ENCODE measurements around the gene LRCH4.

The LRCH4 gene

GRCh38 chr7:100604976-100605911 is 19.3 kb upstream of the LRCH4 start:
- no peak for DNase-seq

GRCh38 chr7:100604028-100604975 is 18.4 kb upstream of the LRCH4 start:
- DNase-seq, result peak; percentile 85

GRCh38 chr7:100603726-100604027 is 17.7 kb upstream of the LRCH4 start:
- DNase-seq, result peak; percentile 47

GRCh38 chr7:100602889-100603725 is 17.2 kb upstream of the LRCH4 start:
- DNase-seq, result peak; percentile 97

DNA sequence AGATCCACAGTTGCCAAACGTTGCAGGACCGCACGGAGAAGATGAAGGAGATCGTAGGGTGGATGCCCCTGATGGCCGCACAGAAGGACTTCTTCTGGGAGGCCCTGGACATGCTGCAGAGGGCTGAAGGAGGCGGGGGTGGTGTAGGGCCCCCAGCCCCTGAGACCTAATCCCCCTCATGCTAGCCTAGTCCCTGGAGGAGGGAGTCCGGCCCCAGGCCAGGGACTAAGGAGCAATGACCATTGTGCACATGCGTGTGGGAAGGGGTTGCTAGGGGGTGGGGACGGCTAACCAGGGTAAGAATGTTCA is 14.8 kb upstream of the LRCH4 start:
- DNase-seq, result no peak

DNA sequence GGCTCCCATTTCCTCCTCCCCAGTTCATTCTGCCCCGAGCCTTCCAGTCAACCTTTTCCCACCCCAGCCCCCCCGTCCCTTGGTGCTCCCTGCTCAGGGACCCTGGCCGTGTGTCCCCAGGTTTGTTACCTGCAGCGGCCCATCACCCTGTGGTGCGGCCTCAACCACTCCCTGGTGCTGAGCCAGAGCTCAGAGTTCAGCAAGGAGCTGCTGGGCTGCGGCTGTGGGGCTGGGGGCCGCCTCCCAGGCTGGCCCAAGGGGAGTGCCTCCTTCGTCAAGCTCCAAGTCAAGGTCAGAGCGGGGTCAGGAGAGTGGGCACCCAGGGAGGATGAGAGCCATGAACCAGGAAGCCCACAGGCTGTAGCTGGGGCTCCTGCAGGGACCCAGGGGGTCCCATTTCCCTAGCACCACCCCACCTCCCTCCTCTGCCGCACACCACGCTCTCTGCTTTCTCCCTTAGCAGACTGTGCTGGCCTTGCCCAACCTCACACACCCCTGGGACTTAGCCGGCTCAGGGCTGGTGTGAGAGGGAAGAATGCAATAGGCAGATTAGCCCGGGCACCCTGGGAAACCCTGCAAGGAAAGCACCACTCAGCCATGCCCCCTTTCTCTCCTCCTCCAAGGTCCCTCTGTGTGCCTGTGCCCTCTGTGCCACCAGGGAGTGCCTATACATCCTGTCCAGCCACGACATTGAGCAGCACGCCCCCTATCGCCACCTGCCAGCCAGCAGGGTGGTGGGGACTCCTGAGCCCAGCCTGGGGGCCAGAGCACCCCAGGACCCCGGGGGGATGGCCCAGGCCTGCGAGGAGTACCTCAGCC is 14.2 kb upstream of the LRCH4 start:
- no peak for DNase-seq

DNA sequence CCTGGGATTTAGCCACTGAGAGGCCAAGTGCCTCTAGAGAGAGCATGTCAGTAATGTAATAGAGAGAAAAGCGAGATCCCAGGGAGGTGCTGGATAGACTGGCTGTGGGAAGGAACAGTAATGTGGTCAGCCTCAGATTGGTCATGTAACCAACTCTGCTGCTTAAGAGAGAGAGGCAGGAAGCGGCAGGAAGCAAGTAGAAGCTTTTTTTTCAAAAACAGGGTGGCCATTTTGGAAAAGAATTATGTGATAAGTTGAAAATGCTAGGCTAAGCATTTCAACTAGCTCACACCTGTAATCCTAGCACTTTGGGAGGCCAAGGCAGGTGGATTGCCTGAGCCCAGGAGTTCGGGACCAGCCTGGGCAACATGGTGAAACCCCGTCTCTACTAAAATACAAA is 12.5 kb upstream of the LRCH4 start:
- DNase-seq, result no peak

DNA sequence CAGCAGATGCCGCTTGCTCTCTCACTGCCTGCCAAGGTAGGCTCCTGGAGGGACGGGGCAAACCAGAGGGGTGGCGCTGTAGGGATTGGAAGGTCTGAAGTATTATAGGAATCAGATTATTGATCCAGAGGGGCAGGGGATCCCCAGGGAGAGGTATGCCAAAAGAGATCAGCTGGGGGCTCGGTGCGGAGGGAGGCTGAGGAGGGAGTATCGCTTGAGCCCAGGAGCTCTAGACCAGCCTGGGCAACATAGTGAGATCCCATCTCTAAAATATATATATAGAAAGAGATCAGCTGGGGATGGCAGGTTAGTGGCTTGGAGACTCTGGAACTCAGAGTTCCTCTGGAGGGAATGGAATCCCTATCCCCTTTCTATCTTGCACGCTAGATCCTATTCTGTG is 9.3 kb upstream of the LRCH4 start:
- no peak for DNase-seq

DNA sequence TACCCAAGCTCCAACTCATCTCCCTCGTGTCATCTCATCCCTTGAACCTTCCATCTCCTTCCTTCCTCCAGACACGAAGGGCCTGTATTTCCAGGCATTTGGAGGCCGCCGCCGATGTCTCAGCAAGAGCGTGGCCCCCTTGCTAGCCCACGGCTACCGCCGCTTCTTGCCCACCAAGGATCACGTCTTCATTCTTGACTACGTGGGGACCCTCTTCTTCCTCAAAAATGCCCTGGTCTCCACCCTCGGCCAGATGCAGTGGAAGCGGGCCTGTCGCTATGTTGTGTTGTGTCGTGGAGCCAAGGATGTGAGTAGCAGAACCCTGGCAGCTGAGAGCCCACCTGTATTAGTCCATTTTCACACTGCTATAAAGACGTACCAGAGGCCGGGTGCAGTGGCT is 5.7 kb upstream of the LRCH4 start:
- DNase-seq, result no peak

DNA sequence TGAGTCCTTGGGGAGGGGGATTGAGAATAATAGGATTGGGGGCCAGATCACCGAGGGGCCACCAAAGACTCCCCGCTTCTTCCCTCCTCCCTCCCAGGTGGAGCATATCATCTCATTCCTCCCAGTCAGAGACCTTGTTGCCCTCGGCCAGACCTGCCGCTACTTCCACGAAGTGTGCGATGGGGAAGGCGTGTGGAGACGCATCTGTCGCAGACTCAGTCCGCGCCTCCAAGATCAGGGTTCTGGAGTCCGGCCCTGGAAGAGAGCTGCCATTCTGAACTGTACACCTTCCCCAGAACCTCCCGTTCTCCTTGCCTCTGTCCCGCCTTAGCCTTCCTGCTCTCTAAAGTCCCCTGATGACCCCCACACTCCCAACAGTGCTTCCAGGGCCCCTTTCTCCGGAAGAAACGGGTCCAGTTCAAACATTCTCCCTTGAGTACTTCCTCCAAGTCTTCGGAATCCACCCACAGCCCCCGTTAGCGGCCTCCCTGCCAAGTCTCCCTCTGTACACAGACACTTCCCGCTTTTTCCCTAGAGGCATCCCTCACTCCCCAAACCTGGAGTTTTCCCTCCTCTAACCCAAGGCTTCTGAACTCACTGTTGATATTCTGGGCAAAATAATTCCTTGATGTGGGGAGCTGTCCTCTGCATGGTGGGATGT is 4.3 kb upstream of the LRCH4 start:
- DNase-seq, result no peak

DNA sequence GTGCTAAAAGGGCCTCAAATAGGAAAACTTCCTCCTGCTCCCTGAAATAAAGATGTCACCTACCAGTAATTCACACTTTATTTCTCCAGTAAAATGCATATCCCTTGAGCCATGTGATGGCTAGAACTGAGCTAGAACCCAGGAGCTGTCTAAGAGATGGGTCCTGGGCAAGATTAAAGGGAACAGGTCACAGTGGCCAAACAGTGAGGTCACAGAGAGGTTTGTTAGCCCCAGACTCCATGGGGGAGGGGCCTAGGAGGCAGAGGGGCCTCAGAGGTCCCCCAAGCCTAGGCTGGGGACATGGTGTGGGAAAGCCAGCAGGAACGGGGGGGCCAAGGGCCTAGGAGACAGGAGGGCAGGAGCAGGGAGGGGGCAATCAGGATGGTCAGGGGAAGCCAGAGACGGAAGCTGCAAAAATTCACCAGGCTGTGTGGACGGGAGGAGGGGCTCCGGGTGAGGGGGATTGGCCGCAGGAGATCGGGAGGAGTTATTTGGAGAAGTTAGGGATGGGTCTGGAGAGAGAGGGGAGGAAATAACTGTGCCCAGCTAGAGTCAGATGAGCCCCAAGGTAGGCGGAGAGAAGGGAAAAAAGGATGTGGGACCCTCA is 3.5 kb upstream of the LRCH4 start:
- no peak for DNase-seq

GRCh38 chr7:100588438-100588837 is 2.5 kb upstream of the LRCH4 start:
- DNase-seq, result peak; percentile 22

GRCh38 chr7:100586266-100587025 is 517 bp upstream of the LRCH4 start, which contains the start of gene FBXO24:
Gene FBXO24 (plus strand): TSS chr7:100586328. CDS start chr7:100586626, 298 bp downstream.
- peak; percentile 100 for DNase-seq

GRCh38 chr7:100584683-100585510 is 1.0 kb downstream of the LRCH4 start:
- DNase-seq, result peak; percentile 55

- DNase-seq, result no peak
Observed at GRCh38 chr7:100584054-100584682, 1.8 kb downstream of the LRCH4 start.

DNA sequence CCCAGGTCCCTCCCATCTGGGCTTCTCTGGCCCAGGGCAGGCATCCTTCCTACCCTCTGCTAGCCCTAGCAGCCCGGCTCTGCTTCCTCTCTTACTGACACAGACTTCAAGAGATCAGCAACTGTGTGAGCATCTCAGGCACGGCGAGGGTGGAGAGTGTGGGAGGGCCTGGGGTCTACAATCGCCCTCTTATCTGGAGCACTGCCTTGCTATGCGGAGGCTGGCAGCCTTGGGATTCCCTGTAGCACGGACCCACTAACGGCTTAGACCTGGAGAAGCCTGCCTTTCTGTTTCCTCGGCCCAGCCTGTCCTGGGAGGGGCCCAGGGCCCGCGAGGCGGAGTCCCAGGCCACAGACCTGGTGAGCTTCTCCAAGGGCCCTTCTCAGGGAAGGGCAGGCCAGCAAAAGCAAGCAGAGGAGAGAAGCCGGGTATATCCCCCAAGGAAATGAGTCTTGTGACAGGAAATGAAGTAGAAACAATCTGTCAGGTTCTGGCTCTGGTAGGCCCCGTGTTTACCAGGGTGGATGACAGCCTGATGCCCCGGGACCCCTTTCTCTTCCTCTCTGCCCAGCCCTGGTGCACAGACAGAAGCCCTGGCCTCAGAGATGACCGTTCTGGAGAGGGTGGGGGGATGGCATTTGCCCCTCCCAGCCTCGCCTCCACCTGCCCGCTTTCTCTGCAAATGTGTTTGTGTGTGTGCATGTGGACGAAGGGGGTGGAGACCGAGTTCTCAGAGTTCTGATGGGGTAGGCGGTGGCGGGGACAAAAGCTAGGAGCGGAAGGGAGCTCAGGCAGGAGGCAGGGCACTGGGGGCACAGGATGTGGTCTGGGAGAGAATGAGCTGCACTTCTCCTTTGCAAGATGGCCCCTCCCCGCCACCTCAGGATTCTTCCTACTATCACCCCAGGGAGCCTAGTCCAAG is 2.5 kb downstream of the LRCH4 start:
- peak; percentile 22 for DNase-seq

- no peak for DNase-seq
Observed at GRCh38 chr7:100582650-100583049, 3.3 kb downstream of the LRCH4 start.

All from fibroblast of upper back skin (primary cell).